ENCODE data around the gene SULT1C4.
A peak's percentile ranks its signal among the peaks of the same experiment; 100 is the strongest.

Gene SULT1C4

GRCh38 chr2:108369153-108369552, 8.6 kb upstream of the SULT1C4 start:
- DNase-seq (ENCODE audit: insufficient read length, low spot score) (no peak), FAIRE-seq (no peak)

DNA sequence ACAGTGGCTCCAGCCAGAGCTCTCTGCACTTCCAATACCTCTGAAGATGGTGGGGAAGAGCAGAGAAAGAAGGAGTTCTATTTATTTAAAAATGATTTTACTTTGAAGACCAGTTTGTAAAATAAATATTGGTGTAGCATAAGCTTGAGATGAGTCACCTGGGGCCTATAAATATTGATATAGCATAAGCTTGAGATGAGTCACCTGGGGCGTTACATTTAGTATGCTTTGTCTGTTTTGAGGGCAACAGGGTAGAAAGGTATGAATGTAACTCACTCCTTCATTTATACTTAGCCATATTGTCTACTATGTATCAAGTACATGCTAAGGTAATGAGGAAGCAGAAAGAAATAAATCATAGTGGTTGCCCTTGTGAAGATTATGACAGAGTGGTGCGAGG, 7.7 kb upstream of the SULT1C4 start:
- no peak for DNase-seq (ENCODE audit: insufficient read length, low spot score)
- FAIRE-seq, result no peak

DNA sequence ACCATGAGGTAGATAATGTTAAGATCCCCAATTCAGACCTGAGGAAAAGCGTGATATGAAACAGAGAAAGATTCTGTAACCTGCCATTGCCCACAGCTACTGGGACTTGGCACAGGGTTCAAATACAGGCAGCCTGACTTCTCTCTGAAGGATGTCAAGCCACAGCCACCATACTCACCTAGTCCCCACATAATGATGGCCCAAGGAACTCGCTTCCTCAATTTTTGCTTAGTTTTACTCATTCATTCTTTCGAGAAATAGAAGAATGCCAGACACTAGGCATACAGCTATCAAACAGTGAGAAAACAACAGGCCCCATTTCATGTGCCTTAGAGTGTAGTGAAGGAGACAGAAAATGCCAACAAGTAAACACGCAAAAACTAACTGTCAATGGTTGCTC, 980 bp upstream of the SULT1C4 start:
- DNase-seq (ENCODE audit: insufficient read length, low spot score) (no peak), FAIRE-seq (no peak)

DNA sequence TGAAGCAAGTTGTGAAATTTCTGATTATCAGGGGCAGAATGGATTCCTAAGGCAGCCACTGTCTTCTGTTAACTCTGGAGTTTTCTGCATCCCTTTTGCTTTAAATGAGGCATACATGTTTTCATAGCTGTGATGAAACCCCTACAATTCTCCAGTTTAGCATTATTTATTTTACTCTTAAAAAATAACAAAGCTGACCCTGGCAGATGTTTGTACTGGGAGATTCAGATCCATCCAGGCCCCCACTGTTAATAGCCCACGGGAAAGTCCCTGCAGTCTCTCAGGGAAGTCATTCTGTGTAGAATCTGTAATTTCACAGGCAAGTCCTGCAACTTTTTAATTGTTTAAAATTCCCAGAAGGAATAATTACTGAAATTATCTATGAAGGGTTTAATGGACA, 353 bp upstream of the SULT1C4 start:
- FAIRE-seq (no peak), DNase-seq (ENCODE audit: insufficient read length, low spot score) (no peak)

DNA sequence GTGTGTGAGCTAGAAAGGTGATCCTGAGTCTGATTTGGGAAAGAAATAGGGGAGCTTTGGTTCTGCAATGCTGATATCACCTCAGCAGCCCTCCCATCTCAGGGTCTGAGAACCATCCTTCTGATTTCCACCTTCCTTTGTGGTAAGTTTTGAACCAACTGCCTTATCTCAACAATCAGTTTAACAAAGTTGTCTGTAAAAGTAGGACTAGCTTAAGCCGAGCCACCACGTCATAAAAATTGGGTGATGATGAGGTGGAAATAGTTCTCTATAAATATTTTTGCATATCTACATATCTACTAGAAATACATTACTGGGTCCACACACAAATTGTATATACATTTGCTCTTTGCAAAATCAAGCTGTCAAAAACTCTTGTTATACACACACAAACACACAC, 1.1 kb downstream of the SULT1C4 start:
- FAIRE-seq (no peak), DNase-seq (ENCODE audit: insufficient read length, low spot score) (no peak)

DNA sequence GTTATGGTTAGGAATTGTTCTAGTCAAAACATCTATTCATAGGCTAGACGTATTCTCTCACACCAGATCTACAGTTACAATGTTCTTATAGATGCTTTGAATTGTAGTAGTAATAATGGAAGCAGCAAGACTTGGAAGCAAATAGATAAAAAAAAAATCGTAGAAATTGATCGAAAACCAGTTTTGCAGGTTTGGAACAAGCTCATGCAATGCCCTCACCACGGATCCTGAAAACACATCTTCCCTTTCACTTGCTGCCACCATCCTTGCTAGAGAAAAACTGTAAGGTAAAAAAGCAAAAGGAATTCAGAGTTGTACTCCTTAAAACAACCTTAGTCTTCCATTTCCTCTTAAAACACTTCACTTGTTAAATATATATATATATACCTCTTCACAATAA, 4.4 kb downstream of the SULT1C4 start:
- FAIRE-seq, result no peak
- DNase-seq (ENCODE audit: insufficient read length, low spot score), result no peak

DNA sequence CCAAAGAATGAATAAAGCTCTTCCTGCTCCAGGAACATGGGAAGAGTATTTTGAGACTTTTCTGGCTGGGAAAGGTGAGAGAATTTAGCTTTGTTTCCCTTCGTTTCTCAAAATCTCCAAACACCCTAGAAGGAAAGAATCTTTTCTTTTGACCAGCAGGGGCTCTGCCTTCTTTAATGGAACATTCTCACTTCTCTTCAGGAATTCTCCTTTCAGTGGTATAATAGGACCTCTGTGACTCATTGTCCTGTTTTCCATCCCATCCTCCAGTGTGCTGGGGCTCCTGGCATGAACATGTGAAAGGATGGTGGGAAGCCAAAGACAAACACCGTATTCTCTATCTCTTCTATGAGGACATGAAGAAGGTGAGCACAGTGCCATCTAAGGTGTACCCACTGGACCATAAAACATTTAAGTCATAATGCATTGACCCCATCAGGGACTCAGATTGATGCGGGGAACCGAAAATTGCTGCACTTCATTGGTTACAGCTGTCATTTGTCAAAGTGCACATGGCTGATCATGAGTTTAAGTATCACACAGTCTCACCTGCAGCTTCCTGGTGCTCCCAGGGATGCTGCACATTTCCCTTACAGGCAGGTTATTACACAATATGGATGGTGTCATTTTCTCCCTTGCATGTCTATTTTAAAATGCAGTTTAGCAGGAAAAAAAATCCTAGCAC, 5.5 kb downstream of the SULT1C4 start:
- FAIRE-seq (no peak), DNase-seq (ENCODE audit: insufficient read length, low spot score) (no peak)

- no peak for FAIRE-seq
Observed at GRCh38 chr2:108384662-108385393, 7.1 kb downstream of the SULT1C4 start.

GRCh38 chr2:108385411-108386071, 7.8 kb downstream of the SULT1C4 start:
- FAIRE-seq, result peak; percentile 26
- no peak for DNase-seq (ENCODE audit: insufficient read length, low spot score)

More at GRCh38 chr2:108384662-108385393, 7.1 kb downstream of the SULT1C4 start:
- DNase-seq (ENCODE audit: insufficient read length, low spot score), result no peak

DNA sequence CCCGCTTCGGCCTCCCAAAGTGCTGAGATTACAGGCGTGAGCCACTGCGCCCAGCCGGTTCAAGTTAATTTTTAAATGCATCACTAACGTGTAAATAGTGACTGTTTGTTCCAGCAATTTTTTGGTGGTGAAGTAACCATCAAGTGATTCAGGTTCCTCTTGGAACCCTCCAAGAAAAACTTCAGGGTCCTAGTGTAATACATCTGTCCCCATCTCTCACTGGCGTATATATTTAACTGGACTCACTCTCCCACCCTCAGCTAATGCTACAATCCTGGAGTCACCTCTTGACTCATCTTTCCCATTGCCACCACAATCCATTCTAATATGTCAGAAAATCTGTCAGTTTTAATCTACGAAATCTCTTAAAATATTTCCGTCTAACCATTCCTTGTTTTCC, 10.3 kb downstream of the SULT1C4 start:
- no peak for DNase-seq (ENCODE audit: insufficient read length, low spot score)

GRCh38 chr2:108390340-108390739, 12.6 kb downstream of the SULT1C4 start:
- no peak for DNase-seq (ENCODE audit: insufficient read length, low spot score)
- FAIRE-seq, result no peak

More for the DNA sequence above, 10.3 kb downstream of the SULT1C4 start:
- FAIRE-seq, result no peak

DNA sequence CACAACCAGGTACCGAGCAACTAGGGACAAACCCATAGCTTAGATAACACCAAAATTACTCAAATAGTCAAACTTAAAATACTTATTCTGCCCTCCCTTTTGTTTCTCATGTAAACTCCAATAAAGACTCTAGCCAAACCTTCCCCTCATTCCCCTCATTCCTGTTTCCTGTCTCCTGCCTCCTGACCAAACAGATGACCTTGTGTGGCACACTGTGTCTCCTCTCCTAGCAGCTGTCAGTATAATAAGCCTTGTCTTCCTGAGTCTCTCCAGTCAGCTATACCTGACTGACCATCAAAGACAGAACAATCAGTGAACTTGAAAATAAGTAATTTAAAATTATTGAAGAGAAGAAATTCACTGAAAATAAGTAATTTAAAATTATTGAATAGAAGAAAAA, 14.3 kb downstream of the SULT1C4 start:
- no peak for FAIRE-seq
- no peak for DNase-seq (ENCODE audit: insufficient read length, low spot score)

- DNase-seq (ENCODE audit: insufficient read length, low spot score) (no peak), FAIRE-seq (no peak)
Observed at GRCh38 chr2:108393197-108393596, 15.4 kb downstream of the SULT1C4 start.

DNA sequence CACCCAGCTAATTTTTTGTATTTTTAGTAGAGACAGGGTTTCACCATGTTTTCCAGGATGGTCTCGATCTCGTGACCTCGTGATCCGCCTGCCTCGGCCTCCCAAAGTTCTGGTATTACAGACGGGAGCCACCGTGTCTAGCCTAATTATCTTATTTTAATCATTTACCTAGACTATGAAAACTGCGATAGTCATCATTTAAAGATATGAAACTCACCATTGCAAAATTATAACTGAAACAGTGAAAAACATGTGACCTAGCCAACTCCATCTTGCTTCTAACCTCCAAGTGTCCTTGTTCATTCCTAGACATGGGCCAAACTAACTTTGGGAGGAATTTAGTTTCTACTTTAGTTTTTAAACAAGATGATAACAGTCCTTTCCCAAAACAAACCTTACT, 17.4 kb downstream of the SULT1C4 start:
- no peak for FAIRE-seq
- no peak for DNase-seq (ENCODE audit: insufficient read length, low spot score)

DNA sequence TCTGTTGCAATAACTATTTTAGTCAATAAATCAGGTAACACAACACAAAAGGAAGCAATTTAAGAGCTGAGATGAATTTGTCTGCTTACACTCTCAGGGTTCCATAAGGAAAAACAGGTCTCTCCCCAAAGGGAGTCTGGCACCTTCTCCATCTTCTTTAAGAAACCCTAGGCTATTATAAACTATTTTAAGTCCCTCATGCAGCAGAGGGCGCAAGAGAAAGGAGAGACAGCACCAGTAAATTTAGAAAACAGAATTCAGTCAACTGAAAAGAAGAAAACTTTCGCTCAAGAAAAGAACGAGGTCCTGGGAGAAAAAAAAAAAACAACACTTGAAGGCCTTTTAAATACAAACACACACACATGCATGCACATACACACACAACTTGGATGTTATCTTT, 19.1 kb downstream of the SULT1C4 start:
- DNase-seq (ENCODE audit: insufficient read length, low spot score), result no peak
- FAIRE-seq, result no peak

DNA sequence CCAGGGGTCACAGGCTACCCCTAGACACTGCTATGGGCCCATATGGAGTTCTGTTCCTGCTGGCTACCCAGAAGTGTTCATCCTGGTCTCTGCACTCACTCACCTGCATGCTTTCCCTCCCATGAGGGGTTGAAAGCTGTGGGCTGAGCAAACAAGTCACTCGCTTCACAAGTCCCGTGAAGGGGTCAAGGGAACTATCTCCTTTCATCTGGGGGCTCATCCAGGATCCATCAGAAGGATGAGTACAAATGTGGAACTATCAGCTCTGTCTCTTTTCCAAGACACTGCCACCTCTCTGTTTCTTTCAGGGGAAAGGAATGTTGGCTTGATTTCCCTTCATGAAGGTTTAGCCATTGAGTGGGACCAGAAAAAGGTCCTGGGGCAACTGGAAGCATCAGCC, 21.7 kb downstream of the SULT1C4 start:
- DNase-seq (ENCODE audit: insufficient read length, low spot score), result no peak
- no peak for FAIRE-seq

- no peak for FAIRE-seq
Observed at GRCh38 chr2:108401800-108402199, 24.0 kb downstream of the SULT1C4 start.

GRCh38 chr2:108403494-108403893, 25.7 kb downstream of the SULT1C4 start:
- no peak for FAIRE-seq

More at GRCh38 chr2:108401800-108402199, 24.0 kb downstream of the SULT1C4 start:
- no peak for DNase-seq (ENCODE audit: insufficient read length, low spot score)

GRCh38 chr2:108404784-108405397, 27.1 kb downstream of the SULT1C4 start:
- DNase-seq (ENCODE audit: insufficient read length, low spot score), result no peak
- no peak for FAIRE-seq

More at GRCh38 chr2:108403494-108403893, 25.7 kb downstream of the SULT1C4 start:
- DNase-seq (ENCODE audit: insufficient read length, low spot score), result no peak

GRCh38 chr2:108407864-108408729, 30.3 kb downstream of the SULT1C4 start:
- no peak for DNase-seq (ENCODE audit: insufficient read length, low spot score)
- FAIRE-seq, result no peak

All from GM19239 (cell line).